ENCODE measurements around the gene CCDC137. TPM values are rescaled to one million over a fixed set of nuclear protein-coding genes. Genes with fewer than 3 reads are reported as not detected.
A peak's percentile ranks its signal among the peaks of the same experiment; 100 is the strongest.
"Not testable (repeated sequence)": the region's sequence is repeated elsewhere in the genome, so short reads cannot be mapped to it uniquely, and the experiment has no call there.

Gene CCDC137
- total RNA-seq, 4 donors from 2014 or later: 18.2 to 25.6 (median 21.4) TPM

DNA sequence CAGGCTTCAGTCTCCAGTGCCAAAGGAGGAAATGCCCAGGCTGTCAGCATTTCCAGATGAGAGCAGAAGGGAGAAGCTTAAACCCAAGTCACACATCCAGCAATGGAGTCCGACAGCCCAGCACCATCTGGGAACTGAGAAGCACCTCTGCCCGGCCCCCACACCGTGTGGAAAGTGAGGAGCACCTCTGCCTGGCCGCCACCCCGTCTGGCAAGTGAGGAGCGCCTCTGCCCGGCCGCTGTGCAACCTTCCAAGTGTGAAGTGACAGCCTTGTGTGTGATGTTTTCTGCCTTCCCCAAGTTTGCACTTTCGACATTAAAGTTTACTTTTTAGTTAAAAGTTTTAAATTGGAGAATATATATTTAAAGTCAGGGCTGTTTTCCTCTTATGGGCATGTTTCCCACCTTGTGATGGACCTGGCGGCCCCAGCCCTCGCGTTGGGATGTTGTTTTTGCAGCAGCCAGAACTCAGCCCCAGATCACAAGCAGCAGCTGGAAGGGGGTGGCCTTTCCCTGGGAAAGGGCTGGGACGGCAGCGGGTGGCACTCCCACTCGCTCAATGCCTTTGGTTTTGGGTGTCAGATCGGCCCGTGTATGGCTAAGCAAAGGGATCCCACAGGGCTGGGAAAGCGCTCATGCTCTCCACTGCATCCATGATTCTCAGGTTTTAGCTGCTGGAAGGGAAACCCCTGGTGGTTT, 7.2 kb downstream of the CCDC137 start:
- H3K4me1 ChIP-seq: peaks cover 0 to 11% (median 2%) of the 10 kb centered on the region in 3 donors
- H3K4me3 ChIP-seq: no peak overlapping the region
- peaks cover 31 to 68% (median 49%) of the 10 kb centered on the region in 3 donors for H3K36me3 ChIP-seq
- H3K9me3 ChIP-seq: no peaks in the 10 kb centered on the region
- no peak for DNase-seq
- TF ChIP-seq CTCF (IDR thresholded peaks at IDR 0.05) (no peak), POLR2A (IDR thresholded peaks at IDR 0.05) (no peak)
- no peaks in the 10 kb centered on the region for H3K27me3 ChIP-seq
- intact Hi-C loops (cut with DNase I): no loop called here
- no peak overlapping the region for H3K27ac ChIP-seq
- 68 to 79% methylated on average over 13 to 14 of the region's 18 CpGs for WGBS, 2 donors

GRCh38 chr17:81675515-81676221, 9.1 kb downstream of the CCDC137 start:
- H3K9me3 ChIP-seq; DNase-seq; H3K4me1 ChIP-seq; H3K27ac ChIP-seq; intact Hi-C loops (cut with DNase I); H3K27me3 ChIP-seq; H3K4me3 ChIP-seq: not testable (repeated sequence)
- H3K36me3 ChIP-seq: peaks cover 13 to 58% (median 31%) of the 10 kb centered on the region in 3 donors
- 29 to 32% methylated on average over 15 to 18 of the region's 18 CpGs for WGBS, 2 donors
- TF ChIP-seq CTCF (IDR thresholded peaks at IDR 0.05): peak; percentile 21 to 81 (median 70)

DNA sequence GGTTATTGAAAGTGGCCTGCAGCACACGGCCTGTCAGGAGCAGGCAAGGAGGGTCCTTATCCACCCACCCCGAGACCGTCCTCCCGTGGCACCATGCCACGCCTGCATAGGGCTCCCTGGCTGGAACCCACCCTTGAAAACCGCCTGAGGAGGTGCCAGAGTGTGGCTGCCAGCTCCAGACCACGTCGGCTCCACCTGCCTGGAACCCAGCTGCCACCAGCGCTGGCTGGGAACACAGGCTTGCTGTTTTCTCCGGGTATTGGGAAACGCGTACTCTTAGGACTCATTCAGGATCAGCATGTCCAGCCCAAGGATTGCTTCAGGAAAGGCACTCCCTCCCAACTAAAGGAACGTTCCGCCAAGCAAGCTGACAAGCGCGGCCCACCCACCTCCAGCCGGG, 10.4 kb downstream of the CCDC137 start:
- 82% methylated on average over 13 to 14 of the region's 17 CpGs for WGBS, 2 donors
- H3K4me3 ChIP-seq: no peak overlapping the region
- TF ChIP-seq POLR2A (IDR thresholded peaks at IDR 0.05) (no peak), CTCF (IDR thresholded peaks at IDR 0.05) (no peak)
- peaks cover 0 to 5% (median 2%) of the 10 kb centered on the region in 3 donors for H3K4me1 ChIP-seq
- H3K9me3 ChIP-seq: no peaks in the 10 kb centered on the region
- H3K27ac ChIP-seq: no peak overlapping the region
- H3K27me3 ChIP-seq: no peaks in the 10 kb centered on the region
- H3K36me3 ChIP-seq: peaks cover 9 to 57% (median 22%) of the 10 kb centered on the region in 3 donors
- DNase-seq: no peak
- intact Hi-C loops (cut with DNase I): no loop called here

- Histone ChIP-seq H3K27me3 (no peaks in the 10 kb centered on the region), H3K9me3 (no peaks in the 10 kb centered on the region), H3K27ac (no peak overlapping the region), H3K4me1 (peaks cover 18 to 26% (median 23%) of the 10 kb centered on the region in 3 donors), H3K36me3 (peaks cover 0 to 25% (median 0%) of the 10 kb centered on the region in 3 donors), H3K4me3 (no peak overlapping the region)
- no peak for TF ChIP-seq CTCF (IDR thresholded peaks at IDR 0.05)
- DNase-seq: no peak
- 83 to 87% methylated on average over 9 to 11 of the region's 11 CpGs for WGBS, 2 donors
- intact Hi-C loops (cut with DNase I): no loop called here
These were observed 13.6 kb downstream of the CCDC137 start for GRCh38 chr17:81680150-81680549.

GRCh38 chr17:81681672-81682071, 15.1 kb downstream of the CCDC137 start:
- WGBS, 2 donors: 52% methylated on average over 5 of the region's 17 CpGs; no CpG with 5 or more reads in 1 of the 2 donors
- Histone ChIP-seq H3K27me3 (no peaks in the 10 kb centered on the region), H3K27ac (no peak overlapping the region), H3K9me3 (no peaks in the 10 kb centered on the region), H3K4me1 (peaks cover 24 to 42% (median 29%) of the 10 kb centered on the region in 3 donors), H3K4me3 (no peak overlapping the region), H3K36me3 (peaks cover 8 to 36% (median 10%) of the 10 kb centered on the region in 3 donors)
- intact Hi-C loops (cut with DNase I): no loop called here
- TF ChIP-seq CTCF (IDR thresholded peaks at IDR 0.05) (no peak), POLR2A (IDR thresholded peaks at IDR 0.05) (no peak)
- no peak for DNase-seq

Data from esophagus squamous epithelium (tissue), 5 donors.